Liver (tissue), 3 donors: Measurements from ENCODE around the gene FNDC10.

Source experiments
- CTCF ChIP-seq: fragments of 150-350 bp; IDR thresholded peaks from 2 replicates; pipeline ENCODE4 v1.5.1; 2017; ENCODE audit warnings: improper control_type of control experiment, low read depth, low read length; ENCODE audit not compliant: missing input control
- GABPA ChIP-seq, 2 donors: IDR thresholded peaks in 1 of 2; conservative IDR thresholded peaks in 1 of 2; 2 replicates each; pipeline ENCODE4 v1.6.1; 2016; ENCODE audit warnings: antibody characterized with exemption in 2 of 2, mild to moderate bottlenecking in 1 of 2, moderate library complexity in 1 of 2
- JUND ChIP-seq, 2 donors: IDR thresholded peaks; 2 replicates each; pipeline ENCODE4 v1.6.1; 2016; ENCODE audit warnings: antibody characterized with exemption in 2 of 2
- MAX ChIP-seq: IDR thresholded peaks from 2 replicates; pipeline ENCODE4 v1.6.1; 2016; ENCODE audit warnings: antibody characterized with exemption
- RAD21 ChIP-seq, 2 donors: IDR thresholded peaks; 2 replicates each; pipeline ENCODE4 v1.6.1; 2016; ENCODE audit warnings: antibody characterized with exemption in 2 of 2, mild to moderate bottlenecking in 2 of 2
- REST ChIP-seq: IDR thresholded peaks from 2 replicates; pipeline ENCODE4 v1.6.1; 2016; ENCODE audit warnings: antibody characterized with exemption, mild to moderate bottlenecking
- SP1 ChIP-seq: IDR thresholded peaks from 2 replicates; pipeline ENCODE4 v1.6.1; 2018; ENCODE audit warnings: antibody characterized with exemption, mild to moderate bottlenecking
- TAF1 ChIP-seq: conservative IDR thresholded peaks from 2 replicates; pipeline ENCODE4 v1.6.1; 2016; ENCODE audit warnings: antibody characterized with exemption, mild to moderate bottlenecking
- ZBTB33 ChIP-seq: IDR thresholded peaks from 2 replicates; pipeline ENCODE4 v1.6.1; 2016; ENCODE audit warnings: antibody characterized with exemption
- donor health status: healthy.
- donor health status: healthy.

- TF ChIP-seq CTCF: no peak
- TF ChIP-seq SP1: no peak
- TF ChIP-seq TAF1: no peak
- TF ChIP-seq RAD21 (IDR thresholded peaks at IDR 0.05): no peak
- TF ChIP-seq ZBTB33: no peak
- TF ChIP-seq MAX: no peak
- no peak for TF ChIP-seq JUND (IDR thresholded peaks at IDR 0.05)
- no peak for TF ChIP-seq REST
- no peak for TF ChIP-seq GABPA (IDR thresholded peaks at IDR 0.05 in 1 of 2, conservative IDR thresholded peaks at IDR 0.05 in 1 of 2)
Observed at GRCh38 chr1:1613509-1614082, 13.7 kb upstream of the FNDC10 start.
